Activated CD4-positive, CD25-positive, alpha-beta regulatory T cell treated with anti-CD3 and anti-CD28 coated beads, Interleukin-2, amount 50 U/mL, for 24 hours (primary cell): ENCODE measurements around the gene DAP.
"Not testable (repeated sequence)": the region's sequence is repeated elsewhere in the genome, so short reads cannot be mapped to it uniquely, and the experiment has no call there.

Experiments
- ATAC-seq, 2 donors: fragments of 150-1000 bp; cut with Tn5 transposase; one replicate each; pipeline ENCODE4 v1.10.0; 2021; ENCODE audit warnings: mild to moderate bottlenecking in 1 of 2, moderate library complexity in 1 of 2

The DAP gene

DNA sequence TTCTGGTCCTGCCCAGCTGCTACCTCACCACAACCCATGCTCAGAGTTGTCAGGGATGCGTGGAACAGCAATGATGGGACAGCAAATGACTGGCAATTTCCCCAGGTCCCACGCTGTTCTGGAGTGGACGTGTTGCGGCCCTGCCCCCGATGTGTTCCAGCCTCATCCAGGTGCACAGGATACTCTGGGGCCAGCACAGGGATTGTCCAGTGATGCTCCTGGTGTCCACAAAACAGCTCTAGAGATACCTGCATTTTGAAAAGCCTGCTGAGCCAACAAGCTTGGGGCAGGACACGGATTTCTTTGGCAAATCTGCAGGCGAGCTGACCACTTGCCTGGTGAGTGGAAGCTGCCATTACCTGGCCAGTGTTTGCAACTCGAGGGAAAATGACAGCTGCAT, 108.4 kb downstream of the DAP start:
- no peak for ATAC-seq

DNA sequence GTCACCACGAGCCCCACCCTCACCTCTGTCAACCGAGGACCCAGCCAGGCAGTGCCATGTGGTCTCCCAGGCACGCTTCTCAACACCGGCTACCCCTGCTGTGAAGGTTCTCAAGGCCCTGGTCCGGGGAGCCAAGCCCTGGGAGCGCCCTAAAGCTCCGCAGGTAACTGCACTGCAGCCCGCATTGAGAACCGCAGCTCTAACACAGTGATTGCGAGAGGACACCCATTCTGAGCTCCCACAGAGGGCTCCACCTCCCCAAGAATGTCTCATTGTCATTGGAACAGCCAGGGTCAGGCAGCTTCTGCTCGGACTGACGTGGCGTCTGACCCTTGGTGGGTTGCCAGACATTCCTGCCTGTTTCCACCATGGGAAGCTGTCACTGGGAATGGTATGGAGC, 108.9 kb downstream of the DAP start:
- ATAC-seq = no peak

DNA sequence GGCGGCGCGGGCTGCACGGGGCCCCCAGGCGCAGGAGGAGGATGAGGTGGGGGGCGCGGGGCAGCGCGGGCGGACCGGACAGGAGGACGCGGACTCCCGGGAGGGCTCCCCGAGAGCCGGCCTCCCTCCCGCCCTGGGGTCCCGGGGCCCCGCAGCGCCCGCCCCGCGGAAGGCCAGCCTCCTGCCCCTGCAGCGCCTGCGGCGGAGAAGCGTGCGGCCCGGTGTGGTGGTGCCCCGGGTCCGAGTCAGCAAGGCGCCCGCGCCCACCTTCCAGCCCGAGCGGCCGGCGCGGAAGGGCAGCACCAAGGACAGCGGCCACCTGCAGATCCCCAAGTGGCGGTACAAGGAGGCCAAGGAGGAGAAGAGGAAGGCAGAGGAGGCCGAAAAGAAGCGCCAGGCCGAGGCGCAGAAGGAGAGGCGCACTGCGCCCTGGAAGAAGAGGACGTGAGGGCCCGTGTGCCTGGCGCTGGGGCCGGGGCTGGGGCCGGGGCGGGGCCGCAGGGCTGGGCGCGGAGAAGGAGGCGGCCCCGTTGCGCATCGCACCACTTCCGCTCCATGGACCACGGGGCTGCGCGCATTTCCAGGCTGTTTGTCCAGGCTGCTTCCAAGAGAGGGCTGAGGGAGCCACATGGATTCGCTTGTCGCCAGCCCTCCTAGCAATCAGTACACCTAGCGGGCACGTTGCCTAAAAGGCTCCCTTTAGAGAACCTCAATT, 111.2 kb downstream of the DAP start:
- no peak for ATAC-seq

DNA sequence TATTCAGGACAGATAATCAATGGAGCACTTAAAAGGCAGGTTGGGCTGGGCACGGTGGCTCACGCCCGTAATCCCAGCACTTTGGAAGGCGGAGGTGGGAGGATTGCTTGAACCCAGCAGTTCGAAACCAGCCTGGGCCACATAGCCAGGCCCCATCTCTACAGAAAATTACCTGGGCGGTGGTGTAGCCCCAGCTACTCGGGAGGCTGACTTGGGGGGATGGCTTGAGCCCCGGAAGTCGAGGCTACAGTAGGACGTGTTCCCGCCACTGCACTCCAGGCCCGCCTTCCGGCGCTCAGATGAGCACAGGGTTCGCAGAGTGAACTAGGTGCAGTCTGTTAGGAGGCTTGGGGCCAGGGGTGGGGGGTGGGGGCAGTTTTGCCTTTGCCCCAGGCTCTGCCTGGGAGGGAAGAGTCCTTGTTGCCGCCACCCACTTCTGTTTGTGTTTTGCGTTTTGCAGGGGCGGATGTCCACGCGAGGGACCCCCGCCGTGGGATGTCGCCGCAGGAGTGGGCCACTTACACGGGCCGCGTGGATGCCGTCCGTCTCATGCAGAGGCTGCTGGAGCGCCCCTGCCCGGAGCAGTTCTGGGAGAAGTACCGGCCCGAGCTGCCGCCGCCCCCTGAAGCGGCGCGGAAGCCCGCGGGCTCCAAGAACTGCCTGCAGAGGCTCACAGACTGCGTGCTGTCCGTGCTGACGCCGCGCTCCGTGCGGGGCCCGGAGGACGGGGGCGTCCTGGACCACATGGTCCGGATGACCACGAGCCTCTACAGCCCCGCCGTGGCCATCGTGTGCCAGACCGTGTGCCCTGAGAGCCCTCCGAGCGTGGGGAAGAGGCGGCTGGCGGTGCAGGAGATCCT, 112.0 kb downstream of the DAP start:
- ATAC-seq = no peak

DNA sequence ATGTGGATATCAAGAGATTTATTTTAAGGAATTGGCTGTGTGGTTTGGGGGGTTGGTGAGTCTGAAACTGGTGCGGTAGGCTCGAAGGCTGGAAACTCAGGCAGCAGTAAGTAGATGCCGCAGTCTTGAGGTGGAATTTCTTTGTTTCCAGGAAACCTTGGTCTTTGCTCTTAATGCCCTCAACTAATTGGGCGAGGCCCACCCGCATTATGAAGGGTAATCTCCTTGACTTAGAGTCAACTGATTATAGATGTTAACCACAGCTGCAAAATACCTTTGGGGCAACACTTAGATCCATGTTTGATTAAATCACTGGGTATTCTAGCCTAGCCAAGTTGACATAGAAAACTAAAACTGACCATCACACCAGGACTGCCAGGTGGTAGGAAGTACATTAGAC, 113.4 kb downstream of the DAP start:
- ATAC-seq = no peak

DNA sequence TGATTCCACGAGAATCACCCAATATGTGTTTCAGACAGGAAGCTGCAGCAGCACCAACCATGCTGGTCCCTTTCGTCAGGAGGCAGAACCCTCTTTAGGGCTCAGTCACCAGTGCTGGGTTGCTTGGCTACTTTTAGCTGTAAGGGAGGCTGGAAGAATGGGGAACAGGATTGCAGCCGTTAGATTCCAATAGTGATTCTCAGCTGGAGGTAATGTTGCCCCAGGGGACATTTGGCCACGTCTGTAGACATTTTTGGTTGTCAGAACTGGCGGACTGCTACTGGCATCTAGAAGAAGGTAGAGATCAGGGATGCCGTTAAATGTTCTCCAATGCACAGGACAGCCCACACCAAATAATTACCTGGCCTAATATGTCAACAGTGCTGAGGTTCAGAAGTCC, 115.4 kb downstream of the DAP start:
- ATAC-seq = no peak

DNA sequence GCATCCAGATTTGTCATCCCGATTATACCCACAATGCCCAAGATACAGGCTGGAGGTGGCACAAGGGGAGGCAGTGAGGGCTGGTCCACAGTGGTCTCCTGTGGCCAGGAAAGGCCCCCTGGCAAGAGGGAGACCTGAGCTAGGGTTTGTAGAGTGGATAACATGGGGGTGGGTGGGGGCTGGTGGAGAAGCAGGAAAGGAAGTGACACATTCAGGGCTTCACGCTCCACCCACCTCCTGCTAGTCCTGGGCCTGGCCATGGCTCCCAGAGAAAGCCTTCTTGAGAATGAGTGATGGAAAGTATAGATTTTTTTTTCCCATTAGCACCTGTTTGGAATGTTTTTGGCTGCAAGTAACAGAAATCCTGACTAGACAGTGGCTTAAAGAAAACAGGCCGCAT, 115.9 kb downstream of the DAP start:
- no peak for ATAC-seq

DNA sequence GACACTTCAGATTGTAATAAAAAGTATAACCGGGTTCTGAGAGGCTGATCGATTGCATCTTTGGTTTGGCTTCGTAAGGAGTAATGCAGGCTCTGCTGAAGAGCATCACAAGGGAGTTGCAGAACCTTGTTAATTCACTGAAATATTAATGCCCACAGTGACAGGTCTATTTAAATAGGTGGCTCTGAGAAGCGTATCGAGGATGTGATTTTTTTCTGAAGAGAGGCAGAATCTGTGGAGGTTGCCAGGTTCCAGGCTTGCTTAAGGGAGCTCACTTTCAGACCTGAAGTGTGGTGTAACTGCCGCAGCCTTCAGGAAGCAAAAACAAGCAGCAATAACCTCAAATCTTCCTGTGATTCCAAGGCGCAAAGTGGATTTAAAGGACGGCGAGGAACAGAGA, 116.8 kb downstream of the DAP start:
- ATAC-seq = no peak

DNA sequence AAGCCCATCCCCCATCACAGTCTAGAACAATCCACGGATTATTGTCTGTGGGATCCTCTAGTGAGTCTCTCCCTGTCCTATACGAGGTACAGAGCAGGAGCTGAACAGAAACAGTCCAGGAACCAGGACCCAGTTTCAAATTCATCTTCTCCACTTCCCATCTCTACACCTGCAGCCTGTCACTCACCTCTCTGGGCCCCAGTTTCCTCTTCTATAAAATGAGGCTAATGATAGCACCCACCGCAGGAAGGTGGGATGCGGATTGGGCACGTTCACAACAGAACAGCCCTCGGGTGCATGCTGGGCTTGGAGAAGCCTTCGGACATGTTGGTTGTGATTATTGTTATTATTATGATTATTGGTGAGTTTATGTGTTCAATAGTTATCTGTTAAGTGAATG, 118.7 kb downstream of the DAP start:
- no peak for ATAC-seq

DNA sequence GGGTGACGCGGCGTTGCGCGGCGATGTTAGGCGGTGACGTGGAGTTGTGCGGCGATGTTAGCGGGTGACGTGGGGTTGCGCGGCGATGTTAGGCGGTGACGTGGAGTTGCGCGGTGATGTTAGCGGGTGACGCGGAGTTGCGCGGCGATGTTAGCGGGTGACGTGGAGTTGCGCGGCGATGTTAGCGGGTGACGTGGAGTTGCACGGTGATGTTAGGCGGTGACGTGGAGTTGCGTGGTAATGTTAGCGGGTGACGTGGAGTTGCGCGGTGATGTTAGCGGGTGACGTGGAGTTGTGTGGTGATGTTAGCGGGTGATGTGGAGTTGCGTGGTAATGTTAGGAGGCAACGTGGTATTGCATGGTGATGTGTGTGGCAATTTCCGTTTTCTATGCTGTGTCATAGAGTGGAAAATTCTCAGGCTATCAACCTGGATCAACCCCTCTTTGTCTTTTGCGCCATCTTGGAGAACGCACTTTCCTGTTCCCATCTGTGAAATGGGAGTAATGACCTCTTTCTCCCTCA, 121.1 kb downstream of the DAP start:
- no peak for ATAC-seq

DNA sequence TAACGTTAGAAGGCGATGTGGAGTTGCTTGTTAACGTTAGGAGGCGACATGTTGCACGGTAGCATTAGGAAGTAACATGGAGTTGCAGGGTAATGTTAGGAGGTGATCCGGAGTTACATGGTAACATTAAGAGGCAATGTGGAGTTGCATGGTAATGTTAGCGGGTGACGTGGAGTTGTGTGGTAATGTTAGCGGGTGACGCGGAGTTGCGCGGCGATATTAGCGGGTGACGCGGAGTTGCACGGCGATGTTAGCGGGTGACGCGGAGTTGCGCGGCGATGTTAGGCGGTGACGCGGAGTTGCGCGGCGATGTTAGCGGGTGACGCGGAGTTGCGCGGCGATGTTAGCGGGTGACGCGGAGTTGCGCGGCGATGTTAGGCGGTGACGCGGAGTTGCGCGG, 122.3 kb downstream of the DAP start:
- ATAC-seq = not testable (repeated sequence)

DNA sequence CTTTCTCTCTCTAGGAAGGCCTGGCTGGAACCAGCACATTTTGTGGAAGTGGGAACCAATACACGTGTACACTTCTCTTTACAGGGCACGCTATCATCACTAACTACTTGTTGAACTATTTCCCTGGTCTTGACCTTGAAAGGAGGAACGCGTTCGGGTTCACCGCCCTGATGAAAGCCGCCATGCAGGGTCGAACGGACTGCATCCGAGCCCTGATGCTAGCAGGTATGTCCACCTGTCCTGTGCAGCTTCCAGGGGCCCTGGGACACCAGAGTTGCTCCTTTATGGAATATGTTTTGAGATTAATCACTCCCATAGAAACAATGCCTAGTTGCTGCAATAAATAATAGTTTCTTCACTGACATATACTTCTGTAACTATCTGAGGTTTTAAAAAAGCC, 123.1 kb downstream of the DAP start:
- no peak for ATAC-seq

DNA sequence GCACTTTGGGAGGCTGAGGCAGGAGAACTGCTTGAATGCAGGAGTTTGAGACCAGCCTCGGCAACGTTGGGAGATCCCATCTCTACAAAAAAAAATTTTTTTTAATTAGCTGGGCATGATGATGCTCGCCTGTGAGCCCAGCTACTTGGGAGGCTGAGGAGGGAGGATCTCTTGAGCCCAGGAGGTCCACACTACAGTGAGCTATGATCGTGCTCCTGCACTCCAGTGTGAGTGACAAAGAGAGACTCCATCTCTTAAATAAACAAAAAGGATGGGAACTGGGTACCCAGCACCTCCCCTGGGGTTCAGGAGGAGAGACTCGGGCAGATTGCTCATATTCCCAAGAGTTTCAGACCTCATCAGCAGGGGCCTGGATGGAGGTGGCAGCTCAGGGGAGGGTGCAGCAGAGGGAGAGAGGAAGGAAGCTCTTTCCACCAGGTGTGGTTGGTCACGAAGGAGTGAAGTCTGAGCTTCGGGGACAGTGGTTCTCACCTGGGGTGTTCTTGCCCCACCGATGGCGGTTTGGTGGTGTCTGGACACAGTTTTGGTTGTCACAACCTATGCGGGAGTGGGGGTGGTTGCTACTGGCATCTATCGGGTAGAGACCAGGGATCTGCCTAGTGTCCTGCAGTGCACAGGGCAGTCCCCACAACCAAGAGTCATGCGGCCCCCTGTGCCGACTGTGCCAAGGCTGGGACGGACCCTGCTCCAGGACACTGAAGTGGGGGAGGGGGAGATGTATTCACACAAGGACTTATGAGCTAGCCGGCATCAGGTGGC, 124.5 kb downstream of the DAP start:
- ATAC-seq = no peak

DNA sequence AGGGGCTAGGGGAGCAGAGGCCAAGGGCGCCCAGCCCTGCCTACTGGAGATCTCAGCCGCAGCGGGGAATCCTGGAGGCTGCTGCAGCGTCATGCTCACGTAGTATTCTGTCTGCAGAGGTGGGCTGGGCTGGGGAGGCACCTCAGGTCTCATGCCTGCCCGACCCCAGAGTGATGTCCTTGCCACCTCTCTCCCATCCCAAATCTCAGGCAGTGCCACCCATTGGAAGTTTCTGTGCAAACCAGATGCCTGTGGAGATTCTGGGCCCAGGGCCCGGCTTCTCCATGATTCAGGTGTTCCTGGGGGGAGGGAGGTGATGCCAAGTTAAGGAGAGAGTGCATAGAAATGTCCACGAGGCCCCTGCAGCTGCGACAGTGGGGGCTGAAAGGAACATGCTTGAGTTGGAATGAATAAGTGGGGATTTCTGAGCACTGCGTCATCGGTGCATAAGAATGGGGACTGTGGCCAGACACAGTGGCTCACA, 125.1 kb downstream of the DAP start:
- peak in 1 of 2 donors; percentile 11 for ATAC-seq

DNA sequence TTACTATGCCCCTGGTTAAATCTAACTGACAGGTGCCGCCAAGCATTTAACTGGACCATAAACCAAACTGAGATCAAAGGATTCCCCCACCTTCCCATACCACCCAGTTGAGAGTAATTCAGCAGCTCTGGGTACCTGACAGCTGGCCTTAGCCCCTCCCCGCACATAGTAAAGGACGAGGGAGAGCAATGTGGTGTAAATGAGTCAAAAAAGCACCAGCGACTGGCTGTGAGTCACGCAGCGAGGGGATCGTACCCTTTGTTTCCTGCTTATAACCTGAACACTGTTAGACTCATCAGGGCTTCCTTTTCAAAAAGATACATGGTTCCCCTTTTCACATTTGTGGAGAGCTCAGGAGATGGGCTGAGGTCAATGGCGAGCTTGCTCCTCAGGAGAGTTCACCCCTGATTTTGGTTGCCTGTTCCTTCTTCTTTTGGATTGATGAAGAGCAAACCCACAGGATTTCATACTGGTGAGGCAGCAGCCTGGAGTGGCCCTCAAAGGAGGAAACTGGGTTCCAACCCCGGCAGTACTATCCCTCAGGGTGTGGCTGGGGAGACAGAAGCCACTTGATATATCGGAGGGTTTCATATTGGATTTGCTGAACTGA, 125.7 kb downstream of the DAP start:
- ATAC-seq = peak; percentile 90 to 91

DNA sequence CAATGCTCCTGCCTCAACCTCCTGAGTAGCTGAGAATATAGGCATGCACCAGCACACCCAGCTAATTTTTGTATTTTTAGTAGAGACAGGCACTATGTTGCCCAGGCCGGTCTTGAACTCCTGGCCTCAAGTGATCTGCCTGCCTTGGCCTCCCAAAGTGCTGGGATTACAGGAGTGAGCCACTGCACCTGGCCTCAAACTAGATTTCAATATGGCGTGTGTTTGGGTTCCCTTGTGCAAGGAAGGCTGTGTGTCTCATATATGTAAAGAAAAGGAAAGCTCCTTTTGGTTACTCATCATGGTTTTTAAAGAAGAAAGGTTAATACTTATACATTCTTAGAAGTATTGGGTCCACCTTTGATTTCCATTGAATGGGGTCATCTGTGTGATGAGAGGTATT, 126.5 kb downstream of the DAP start:
- ATAC-seq = peak; percentile 9 to 14

DNA sequence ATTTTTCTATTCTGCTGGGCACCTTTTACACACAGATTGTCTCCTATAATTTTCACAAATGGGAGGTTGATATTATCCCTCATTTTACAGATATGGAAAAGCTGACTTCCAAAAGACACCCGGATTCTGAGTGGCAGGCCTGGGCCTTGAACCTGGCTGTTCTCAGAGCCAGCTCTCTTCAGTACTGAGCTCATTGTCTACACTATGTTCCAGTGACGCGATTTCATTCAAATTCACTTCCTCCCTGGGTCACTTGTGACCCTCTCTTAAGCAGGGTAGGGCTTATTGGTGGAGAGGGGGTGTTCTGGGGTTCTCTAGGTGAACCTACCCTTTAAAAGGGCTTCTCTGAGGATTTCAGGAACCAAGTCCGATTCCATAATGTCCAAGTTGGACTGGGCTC, 127.0 kb downstream of the DAP start:
- no peak for ATAC-seq

DNA sequence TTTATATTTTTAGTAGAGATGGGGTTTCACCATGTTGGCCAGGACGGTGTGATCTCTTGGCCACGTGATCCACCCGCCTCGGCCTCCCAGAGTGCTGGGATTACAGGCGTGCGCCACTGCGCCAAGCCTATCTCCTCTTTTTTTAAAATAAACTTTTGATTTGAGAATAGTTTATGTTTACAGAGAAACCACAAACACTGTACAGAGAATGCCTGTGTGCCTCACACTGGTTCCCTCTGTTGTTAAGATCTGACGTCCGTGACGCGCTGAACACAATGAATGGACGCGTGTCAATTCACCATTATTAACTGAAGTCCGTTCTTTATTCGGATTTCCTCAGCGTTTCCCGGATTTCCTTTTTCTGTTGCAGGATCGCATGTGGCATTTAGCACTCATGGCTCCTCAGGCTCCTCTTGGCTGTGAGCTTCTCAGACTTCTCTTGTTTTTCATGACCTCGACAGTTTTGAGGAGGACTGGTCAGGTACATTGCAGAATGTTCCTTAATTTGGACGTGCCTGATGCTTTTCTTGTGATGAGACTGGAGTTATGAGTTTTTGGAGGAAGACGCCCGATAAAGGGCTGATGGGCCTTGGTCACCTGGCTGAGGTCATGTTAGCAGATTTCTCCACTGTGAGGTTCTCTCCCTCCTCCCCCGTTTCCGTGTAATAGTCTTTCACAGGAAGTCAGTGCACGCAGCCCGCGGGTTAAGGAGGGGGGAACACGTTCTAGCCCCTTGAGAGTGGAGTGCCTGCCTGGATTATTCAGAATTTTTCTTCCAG, 127.6 kb downstream of the DAP start:
- no peak for ATAC-seq

DNA sequence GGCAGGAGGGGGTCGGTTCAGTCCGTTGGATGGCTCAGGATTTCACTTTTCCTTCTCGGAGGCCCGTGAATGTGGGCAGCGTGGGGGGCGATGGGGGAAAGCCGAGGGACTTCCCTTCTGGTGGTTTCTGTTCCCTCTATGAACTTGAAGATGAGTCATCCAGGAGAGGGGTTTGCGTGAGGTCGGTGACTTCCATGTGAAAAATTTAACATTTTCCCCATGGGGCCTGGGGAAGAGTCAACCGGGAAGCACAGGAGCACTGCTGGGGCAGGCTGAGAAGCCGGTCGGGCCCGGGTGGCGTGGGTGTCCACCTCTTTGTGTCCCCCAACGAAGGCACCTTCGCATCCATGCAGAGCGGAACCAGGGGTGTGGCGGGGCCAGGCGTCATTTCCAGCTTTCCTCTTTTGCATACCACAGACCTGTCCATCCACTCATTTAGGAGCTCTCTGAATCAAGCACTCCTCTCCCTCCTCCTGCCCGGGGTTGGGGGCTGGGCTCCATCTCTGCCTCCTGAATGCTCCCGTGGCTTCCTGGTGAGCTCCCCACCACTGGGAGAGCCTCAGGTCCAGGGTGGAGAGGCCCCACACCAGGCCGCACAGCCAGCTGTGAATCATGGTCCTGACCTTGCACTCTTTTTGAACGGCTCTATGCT, 128.8 kb downstream of the DAP start:
- peak; percentile 15 to 28 for ATAC-seq

DNA sequence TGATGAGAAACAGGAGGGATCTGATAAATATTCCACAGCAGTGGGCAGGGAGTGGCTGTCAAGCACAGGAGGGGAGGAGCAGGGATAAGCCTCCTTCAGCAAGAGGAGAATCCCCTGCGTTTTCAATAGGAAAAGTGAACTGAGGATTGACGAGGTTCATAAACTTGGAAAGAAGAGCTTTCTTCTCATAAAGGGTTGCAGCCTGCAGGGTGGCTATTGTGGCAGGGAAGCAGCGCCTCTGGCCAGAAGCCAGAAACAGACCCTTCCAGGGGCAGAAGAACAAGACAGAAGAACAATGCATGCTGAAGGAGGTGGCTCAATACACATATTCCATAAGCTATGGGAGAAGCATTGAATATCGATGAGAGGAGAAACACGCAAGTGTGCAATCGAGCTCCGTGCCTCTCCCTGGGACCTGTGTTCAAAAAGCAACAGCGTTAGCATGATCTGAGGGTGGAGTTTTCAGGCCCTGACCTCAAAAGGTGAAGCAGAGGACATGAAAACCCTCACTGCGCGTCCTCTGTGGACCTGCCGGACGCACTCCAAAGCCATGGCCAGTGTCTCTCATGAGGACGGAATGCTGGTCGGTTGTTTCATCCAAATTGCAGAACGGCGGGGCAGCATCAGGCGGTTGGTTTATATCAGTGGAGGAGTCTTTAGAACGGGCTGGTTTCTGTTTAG, 129.6 kb downstream of the DAP start:
- ATAC-seq = no peak

DNA sequence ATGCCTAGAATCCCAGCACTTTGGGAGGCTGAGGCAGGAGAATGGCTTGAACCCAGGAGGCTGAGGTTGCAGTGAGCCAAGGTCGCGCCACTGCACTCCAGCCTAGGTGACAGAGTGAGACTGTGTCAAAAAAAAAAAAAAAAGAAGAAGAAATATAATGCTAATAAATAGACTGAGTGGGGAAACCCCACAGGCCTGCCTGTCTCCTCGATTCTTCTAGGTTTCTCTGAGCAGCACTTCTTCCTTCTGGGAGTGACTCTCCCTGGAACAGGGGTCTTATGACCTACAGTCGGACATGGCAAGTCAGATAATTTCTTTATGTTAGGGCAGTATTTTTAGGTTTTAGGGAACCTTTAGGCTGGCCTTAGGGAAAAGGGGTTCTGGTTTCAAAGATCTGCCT, 130.3 kb downstream of the DAP start:
- not testable (repeated sequence) for ATAC-seq
